ENCODE data around the gene HPCA. TPM values are rescaled to one million over a fixed set of nuclear protein-coding genes. Genes with fewer than 3 reads are reported as not detected.

HPCA gene
- total RNA-seq, 2 experiments from 2014 or later, result 0.40 TPM; not detected in 1

DNA sequence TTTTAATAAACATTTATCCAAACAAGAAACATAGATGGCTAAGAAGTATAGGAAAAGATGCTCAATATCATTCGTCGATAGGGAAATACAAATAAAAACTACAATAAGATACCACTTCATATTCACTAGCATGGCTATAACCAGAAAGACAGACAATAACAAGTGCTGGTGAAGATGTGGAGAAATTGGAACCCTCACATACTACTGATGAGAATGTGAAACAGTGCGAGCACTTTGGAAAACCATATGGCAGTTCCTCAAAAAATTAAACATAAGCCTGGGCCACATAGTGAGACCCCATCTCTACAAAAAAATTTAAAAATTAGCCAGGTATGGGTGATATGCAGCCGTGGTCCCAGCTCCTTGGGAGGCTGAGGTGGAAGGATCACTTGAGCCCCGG lies 24.0 kb downstream of the HPCA start:
- POLR2A ChIA-PET, result no interaction called here
- DNase-seq, result no peak
- ATAC-seq (ENCODE audit: low read depth), result no peak
- Mint-ChIP-seq H3K9me3 (no peaks in the 10 kb centered on the region), H3K27ac (no peak overlapping the region), H3K27me3 (peaks cover 23% of the 10 kb centered on the region), H3K4me1 (no peaks in the 10 kb centered on the region), H3K4me3 (no peak overlapping the region), H3K36me3 (no peaks in the 10 kb centered on the region)

DNA sequence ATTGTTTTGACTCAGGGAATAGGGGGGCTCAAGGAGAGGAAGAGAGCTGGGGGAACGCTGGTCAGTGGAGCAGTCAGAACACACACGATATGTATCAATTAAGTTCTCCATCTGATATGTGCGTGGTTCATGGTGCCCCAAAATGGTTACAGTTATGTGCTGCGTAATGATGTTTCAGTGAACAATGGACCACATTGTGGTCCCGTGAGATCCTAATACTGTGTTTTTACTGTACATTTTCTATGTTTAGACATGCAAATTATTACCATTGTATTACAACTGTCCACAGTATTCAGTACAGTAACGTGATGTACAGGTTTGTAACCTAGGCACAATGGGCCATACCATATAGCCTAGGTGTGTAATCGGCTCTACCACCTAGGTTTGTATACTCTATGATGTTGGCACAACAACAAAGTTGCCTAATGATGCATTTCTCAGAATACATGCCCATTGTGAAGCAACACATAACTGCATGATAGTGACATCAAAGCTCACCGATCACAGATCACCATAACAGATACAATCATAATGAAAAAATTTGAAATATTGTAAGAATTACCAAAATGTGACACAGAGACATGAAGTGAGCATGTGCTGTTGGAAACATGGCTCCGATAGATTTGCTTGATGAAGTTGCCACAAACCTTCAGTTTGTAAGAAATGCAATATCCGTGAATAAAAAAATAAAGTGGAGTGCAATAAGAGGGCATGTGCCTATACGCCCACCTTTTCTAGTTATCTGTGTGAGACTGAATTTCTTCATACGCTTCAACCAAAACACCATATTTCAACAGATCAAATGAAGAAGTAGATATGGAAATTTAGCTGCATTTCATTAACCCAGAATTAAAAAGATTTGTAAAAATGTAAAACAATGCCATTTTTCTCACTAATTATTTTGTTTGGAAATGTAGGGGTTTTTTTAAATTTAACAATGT lies 29.7 kb downstream of the HPCA start:
- Mint-ChIP-seq H3K36me3 (no peaks in the 10 kb centered on the region), H3K4me1 (peaks cover 16% of the 10 kb centered on the region), H3K9me3 (no peaks in the 10 kb centered on the region), H3K27me3 (peaks cover 57% of the 10 kb centered on the region), H3K4me3 (no peak overlapping the region), H3K27ac (no peak overlapping the region)
- POLR2A ChIA-PET, result no interaction called here
- ATAC-seq (ENCODE audit: low read depth) (no peak), DNase-seq (no peak)

DNA sequence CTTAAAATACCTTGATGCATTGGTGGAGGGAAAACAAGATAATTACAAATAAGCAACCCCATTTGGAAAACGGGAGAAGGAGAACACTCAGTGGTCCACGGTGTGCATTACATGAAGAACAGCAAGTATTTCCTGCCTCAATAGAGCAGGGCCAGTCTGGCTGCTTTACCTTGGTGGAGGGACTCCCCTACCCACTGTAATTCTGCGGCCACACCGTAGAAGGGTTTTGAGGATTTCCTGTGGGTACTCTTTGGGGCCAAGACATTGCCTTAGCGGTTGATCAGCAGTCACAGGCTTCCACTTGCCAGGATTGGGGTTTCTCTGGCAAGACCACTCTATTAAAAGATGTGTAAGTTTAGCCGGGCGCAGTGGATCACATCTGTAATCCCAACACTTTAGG lies 31.2 kb downstream of the HPCA start:
- no peaks in the 10 kb centered on the region for H3K9me3 Mint-ChIP-seq
- POLR2A ChIA-PET, result no interaction called here
- peaks cover 16% of the 10 kb centered on the region for H3K4me1 Mint-ChIP-seq
- H3K4me3 Mint-ChIP-seq, result no peak overlapping the region
- DNase-seq, result no peak
- H3K27ac Mint-ChIP-seq, result no peak overlapping the region
- peak; percentile 91 for ATAC-seq (ENCODE audit: low read depth)
- no peaks in the 10 kb centered on the region for H3K36me3 Mint-ChIP-seq
- peaks cover 72% of the 10 kb centered on the region for H3K27me3 Mint-ChIP-seq

DNA sequence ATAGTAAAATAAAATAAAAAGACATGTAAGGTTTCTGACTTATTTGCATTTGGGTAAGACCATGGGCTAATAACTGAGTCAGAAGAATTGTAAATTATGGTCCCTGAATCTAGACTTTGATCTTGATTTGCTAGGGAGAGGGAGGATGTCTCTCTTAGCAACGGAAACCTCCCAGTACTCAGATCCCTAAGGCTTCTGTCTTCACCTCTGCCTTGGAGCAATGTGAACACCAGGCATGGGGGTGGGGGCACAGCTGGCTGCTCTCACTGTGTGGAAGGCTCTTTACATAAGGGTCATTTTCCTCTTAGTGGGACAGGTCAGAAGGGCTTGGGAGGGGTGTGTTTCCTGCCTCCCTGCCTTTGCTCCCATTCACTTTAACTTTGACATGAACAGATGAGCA lies 31.9 kb downstream of the HPCA start:
- no peaks in the 10 kb centered on the region for H3K36me3 Mint-ChIP-seq
- DNase-seq (no peak), ATAC-seq (ENCODE audit: low read depth) (no peak)
- POLR2A ChIA-PET, result no interaction called here
- no peak overlapping the region for H3K27ac Mint-ChIP-seq
- H3K9me3 Mint-ChIP-seq, result no peaks in the 10 kb centered on the region
- peaks cover 16% of the 10 kb centered on the region for H3K4me1 Mint-ChIP-seq
- peaks cover 77% of the 10 kb centered on the region for H3K27me3 Mint-ChIP-seq
- H3K4me3 Mint-ChIP-seq, result no peak overlapping the region

DNA sequence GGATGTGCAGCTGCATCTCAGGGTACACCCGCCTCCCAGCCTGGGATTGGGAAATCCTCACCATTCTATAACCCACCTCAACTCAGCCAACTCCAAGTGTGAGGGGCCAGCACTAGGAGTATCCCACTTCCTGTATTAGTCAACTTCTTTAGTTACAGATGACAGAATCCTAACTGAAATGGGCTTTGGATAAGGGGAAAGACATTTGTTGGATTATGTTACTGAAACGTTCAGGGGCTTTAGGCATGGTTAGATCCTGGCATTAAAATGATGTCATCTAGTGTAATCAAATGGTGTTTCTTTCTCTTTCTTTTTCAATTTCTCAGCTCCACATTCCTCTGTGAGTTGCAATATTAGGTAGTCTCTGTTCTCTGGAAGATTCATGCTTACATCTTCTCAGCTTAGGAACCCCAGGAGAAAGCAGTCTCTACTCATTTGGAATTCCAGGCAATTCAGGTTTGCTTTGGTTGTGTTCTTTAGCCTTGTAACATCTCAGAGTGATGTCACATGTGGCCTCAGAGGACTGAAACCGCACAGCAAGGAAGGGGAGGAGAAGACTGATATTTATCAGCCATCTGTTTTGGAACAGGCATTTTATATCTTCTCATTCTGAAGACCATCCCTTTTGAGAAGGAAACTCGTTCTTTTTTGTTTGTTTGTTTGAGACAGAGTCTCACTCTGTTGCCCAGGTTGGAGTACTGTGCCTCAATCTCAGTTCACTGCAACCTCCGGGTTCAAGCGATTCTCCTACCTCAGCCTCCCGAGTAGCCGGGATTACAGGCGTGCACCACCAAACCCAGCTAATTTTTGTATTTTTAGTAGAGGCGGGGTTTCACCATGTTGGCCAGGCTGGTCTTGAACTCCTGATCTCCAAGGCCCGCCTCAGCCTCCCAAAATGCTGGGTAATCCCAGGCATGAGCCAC lies 33.8 kb downstream of the HPCA start:
- Mint-ChIP-seq H3K36me3 (no peaks in the 10 kb centered on the region), H3K4me1 (peaks cover 20% of the 10 kb centered on the region), H3K27ac (no peak overlapping the region), H3K4me3 (no peak overlapping the region), H3K27me3 (peaks cover 75% of the 10 kb centered on the region), H3K9me3 (no peaks in the 10 kb centered on the region)
- ATAC-seq (ENCODE audit: low read depth), result no peak
- POLR2A ChIA-PET, result no interaction called here
- no peak for DNase-seq

- peaks cover 75% of the 10 kb centered on the region for H3K27me3 Mint-ChIP-seq
- no peak overlapping the region for H3K4me3 Mint-ChIP-seq
- H3K4me1 Mint-ChIP-seq, result peaks cover 26% of the 10 kb centered on the region
- POLR2A ChIA-PET, result no interaction called here
- no peaks in the 10 kb centered on the region for H3K36me3 Mint-ChIP-seq
- H3K27ac Mint-ChIP-seq, result no peak overlapping the region
- H3K9me3 Mint-ChIP-seq, result no peaks in the 10 kb centered on the region
- DNase-seq, result no peak
- ATAC-seq (ENCODE audit: low read depth), result no peak
These were observed 34.5 kb downstream of the HPCA start for GRCh38 chr1:32920833-32921232.

DNA sequence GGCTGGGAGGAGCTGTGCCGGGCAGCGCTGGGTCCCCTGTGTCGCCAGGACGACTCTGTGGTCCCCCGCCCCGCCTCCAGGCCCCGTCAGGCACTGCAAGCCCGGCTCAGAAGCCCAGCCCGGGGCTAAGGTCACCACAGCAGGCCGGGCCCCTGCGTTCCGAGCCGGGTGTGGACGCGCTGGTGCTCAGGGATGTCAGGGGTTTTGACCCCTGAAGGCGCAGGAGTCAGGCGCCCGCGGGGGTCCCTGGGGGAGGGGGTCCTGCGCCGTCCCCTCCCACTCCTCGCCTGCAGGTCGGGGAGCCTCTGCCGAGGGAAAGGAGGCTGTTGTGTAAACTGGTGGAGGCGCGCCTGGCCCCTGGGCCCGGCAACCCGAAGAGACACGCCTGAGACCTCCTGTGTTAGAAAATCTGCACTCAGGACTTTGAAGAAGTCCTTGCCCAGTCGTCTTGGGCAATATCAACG lies 38.6 kb downstream of the HPCA start:
- Mint-ChIP-seq H3K27ac (no peak overlapping the region), H3K9me3 (peaks cover 2% of the 10 kb centered on the region), H3K27me3 (peaks cover 74% of the 10 kb centered on the region), H3K4me3 (peak overlapping the region; percentile 35), H3K4me1 (peaks cover 14% of the 10 kb centered on the region), H3K36me3 (peaks cover 2% of the 10 kb centered on the region)
- DNase-seq (no peak), ATAC-seq (ENCODE audit: low read depth) (peak; percentile 33)
- POLR2A ChIA-PET, result no interaction called here

DNA sequence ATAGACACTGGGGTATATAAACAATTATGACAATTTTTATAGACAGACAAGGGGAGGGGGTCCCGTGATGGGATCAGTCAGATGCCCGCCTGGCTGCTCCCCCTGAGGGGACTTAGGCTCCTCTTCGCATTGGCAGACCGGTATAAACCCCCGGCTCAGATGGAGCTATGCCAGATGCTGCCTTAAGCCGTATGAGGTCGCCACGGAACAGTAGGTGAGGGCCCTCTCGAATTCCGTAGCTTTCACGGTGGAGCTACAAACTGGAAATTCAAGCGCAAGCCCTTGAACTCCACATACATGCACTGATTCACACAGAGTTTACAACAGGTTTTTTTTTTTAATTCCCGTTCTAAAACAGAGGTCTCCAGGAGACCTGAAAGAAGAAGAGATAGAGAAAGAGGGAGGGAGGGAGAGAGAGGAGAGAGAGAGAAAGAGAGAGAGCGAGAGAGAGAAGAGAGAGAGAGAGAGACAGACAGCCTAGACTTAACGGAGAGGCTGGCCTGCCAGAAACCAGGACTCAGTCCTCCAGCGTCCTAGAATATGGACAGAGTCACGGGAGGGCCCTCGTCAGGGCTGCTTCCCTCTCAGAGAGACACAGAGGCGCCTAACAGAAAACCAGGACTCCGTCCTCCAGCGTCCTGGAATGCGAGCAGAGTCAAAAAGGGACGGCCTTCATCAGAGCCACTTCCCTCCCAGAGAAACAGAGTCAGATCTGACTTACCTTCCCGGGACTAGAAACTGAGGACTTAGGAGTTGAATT lies 39.3 kb downstream of the HPCA start:
- Mint-ChIP-seq H3K4me1 (peaks cover 11% of the 10 kb centered on the region), H3K27me3 (peaks cover 77% of the 10 kb centered on the region), H3K4me3 (peak overlapping the region; percentile 35), H3K9me3 (peaks cover 2% of the 10 kb centered on the region), H3K36me3 (peaks cover 2% of the 10 kb centered on the region), H3K27ac (no peak overlapping the region)
- DNase-seq, result no peak
- ATAC-seq (ENCODE audit: low read depth), result no peak
- POLR2A ChIA-PET, result interaction anchor here (0.6 kb wide), 2 partner anchors 68 to 163 kb away, joined by 5 read pairs; no protein-coding TSS in a partner anchor

- Mint-ChIP-seq H3K27ac (no peak overlapping the region), H3K9me3 (peaks cover 2% of the 10 kb centered on the region), H3K4me1 (peaks cover 11% of the 10 kb centered on the region), H3K36me3 (peaks cover 2% of the 10 kb centered on the region), H3K4me3 (no peak overlapping the region), H3K27me3 (peaks cover 71% of the 10 kb centered on the region)
- POLR2A ChIA-PET, result interaction anchor here (0.6 kb wide), 2 partner anchors 67 to 162 kb away, joined by 5 read pairs; no protein-coding TSS in a partner anchor
- ATAC-seq (ENCODE audit: low read depth) (no peak), DNase-seq (no peak)
These were observed 40.3 kb downstream of the HPCA start for GRCh38 chr1:32926562-32926961.

GRCh38 chr1:32927441-32927840 lies 41.1 kb downstream of the HPCA start:
- DNase-seq, result no peak
- Mint-ChIP-seq H3K27me3 (peaks cover 63% of the 10 kb centered on the region), H3K9me3 (peaks cover 2% of the 10 kb centered on the region), H3K36me3 (peaks cover 2% of the 10 kb centered on the region), H3K4me1 (peaks cover 11% of the 10 kb centered on the region), H3K4me3 (no peak overlapping the region), H3K27ac (no peak overlapping the region)
- POLR2A ChIA-PET, result no interaction called here
- ATAC-seq (ENCODE audit: low read depth), result no peak

DNA sequence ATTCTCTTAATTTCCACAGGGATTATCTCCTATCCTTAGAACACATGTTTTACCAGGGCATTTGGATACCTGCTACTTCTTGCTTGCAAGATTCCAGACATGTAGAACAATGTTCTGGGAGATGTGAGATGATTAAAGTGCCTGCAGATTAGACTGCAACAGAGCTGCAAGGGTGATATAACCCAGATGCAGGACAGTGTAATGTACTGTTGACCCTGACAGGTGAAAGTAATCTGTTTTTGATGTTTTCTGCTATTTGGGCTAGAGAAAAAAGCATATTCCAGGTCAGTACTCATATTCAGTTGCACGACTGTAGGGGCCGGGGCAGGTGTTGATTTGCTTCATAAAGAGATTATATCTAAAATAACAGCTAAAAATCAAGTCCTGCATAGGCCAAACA lies 42.0 kb downstream of the HPCA start:
- peaks cover 2% of the 10 kb centered on the region for H3K9me3 Mint-ChIP-seq
- H3K4me1 Mint-ChIP-seq, result peaks cover 11% of the 10 kb centered on the region
- H3K4me3 Mint-ChIP-seq, result no peak overlapping the region
- DNase-seq, result no peak
- POLR2A ChIA-PET, result no interaction called here
- peaks cover 2% of the 10 kb centered on the region for H3K36me3 Mint-ChIP-seq
- no peak overlapping the region for H3K27ac Mint-ChIP-seq
- peaks cover 54% of the 10 kb centered on the region for H3K27me3 Mint-ChIP-seq
- ATAC-seq (ENCODE audit: low read depth), result no peak

GRCh38 chr1:32928715-32929114 lies 42.4 kb downstream of the HPCA start:
- Mint-ChIP-seq H3K4me3 (no peak overlapping the region), H3K36me3 (peaks cover 2% of the 10 kb centered on the region), H3K27ac (no peak overlapping the region), H3K9me3 (peaks cover 2% of the 10 kb centered on the region), H3K4me1 (peaks cover 13% of the 10 kb centered on the region), H3K27me3 (peaks cover 50% of the 10 kb centered on the region)
- no peak for DNase-seq
- POLR2A ChIA-PET, result no interaction called here
- ATAC-seq (ENCODE audit: low read depth), result no peak

DNA sequence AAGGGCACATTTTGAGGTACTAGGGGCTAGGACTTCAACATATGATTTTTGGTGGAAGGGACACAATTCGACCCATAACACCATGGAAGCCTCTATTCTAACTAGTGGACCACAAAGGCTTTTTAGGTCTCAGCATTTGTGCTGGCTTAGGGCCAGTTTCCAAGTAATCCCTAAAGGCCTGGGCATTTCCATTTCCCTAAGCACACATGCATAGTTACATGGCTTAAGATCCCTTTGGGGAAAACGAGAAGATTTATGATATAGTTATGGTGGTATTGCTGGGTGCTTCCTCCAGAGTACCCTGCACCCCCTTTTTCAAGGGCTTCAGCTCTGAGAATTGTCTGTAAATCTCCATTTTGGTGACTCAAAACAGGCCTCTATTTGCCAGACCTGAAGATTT lies 43.1 kb downstream of the HPCA start:
- POLR2A ChIA-PET, result no interaction called here
- Mint-ChIP-seq H3K4me3 (no peak overlapping the region), H3K36me3 (peaks cover 2% of the 10 kb centered on the region), H3K27me3 (peaks cover 43% of the 10 kb centered on the region), H3K4me1 (peaks cover 16% of the 10 kb centered on the region), H3K9me3 (peaks cover 2% of the 10 kb centered on the region), H3K27ac (no peak overlapping the region)
- DNase-seq (no peak), ATAC-seq (ENCODE audit: low read depth) (no peak)

Data from activated naive CD8-positive, alpha-beta T cell treated with anti-CD3 and anti-CD28 coated beads, Interleukin-2, amount 10 ng/mL, durations not matched to agents 7 days and 5 days (primary cell).